Sigmoid colon (tissue), 4 donors: ENCODE data around the gene COA5.

Source experiments
- CTCF ChIP-seq, 4 experiments: fragments of 450-650 bp in 3 of 4; fragments of 200-600 bp in 1 of 4; IDR thresholded peaks; one replicate each; pipeline ENCODE4 v1.5.1; 2016 to 2019; ENCODE audit warnings: antibody characterized with exemption in 4 of 4, mild to moderate bottlenecking in 3 of 4, moderate library complexity in 2 of 4
- POLR2A ChIP-seq, 2 donors: fragments of 450-650 bp; IDR thresholded peaks; one replicate each; pipeline ENCODE4 v1.6.1; 2016; ENCODE audit warnings: antibody characterized with exemption in 2 of 2, mild to moderate bottlenecking in 2 of 2, moderate library complexity in 2 of 2
- POLR2AphosphoS5 ChIP-seq, 4 donors: sonication (generic); formaldehyde crosslinking; IDR thresholded peaks; one replicate each; pipeline ENCODE4 v1.6.1; 2017; ENCODE audit warnings: antibody characterized with exemption in 4 of 4

GRCh38 chr2:98555696-98556095 is 52.6 kb downstream of the COA5 start:
- TF ChIP-seq CTCF (IDR thresholded peaks at IDR 0.05): no peak
- TF ChIP-seq POLR2AphosphoS5 (IDR thresholded peaks at IDR 0.05): no peak
- TF ChIP-seq POLR2A (IDR thresholded peaks at IDR 0.05): no peak
